Hepatocyte (in vitro differentiated cells): Measurements from ENCODE around the gene MTURN. TPM values are rescaled to one million over a fixed set of nuclear protein-coding genes. Genes with fewer than 3 reads are reported as not detected.

Source experiments
- DNase-seq: peaks from one replicate; pipeline ENCODE4 v3.0.0-alpha.2; 2016; ENCODE audit warnings: low spot score
- H2AFZ ChIP-seq: fragments of 200-600 bp; sonication (generic); 2 replicates; pipeline ENCODE4 v1.6.0; 2016; ENCODE audit warnings: antibody characterized with exemption, mild to moderate bottlenecking
- H3K27ac ChIP-seq: fragments of 200-600 bp; sonication (generic); 2 replicates; pipeline ENCODE4 v1.5.1; 2016; ENCODE audit warnings: mild to moderate bottlenecking
- H3K27me3 ChIP-seq: fragments of 200-600 bp; sonication (generic); 2 replicates; pipeline ENCODE4 v1.6.1; 2016
- H3K36me3 ChIP-seq: fragments of 200-600 bp; sonication (generic); replicated peaks from 2 replicates; pipeline ENCODE4 v1.5.1; 2016; ENCODE audit warnings: low read depth; ENCODE audit not compliant: insufficient read depth
- H3K4me1 ChIP-seq: fragments of 200-600 bp; sonication (generic); 2 replicates; pipeline ENCODE4 v1.5.1; 2016; ENCODE audit warnings: mild to moderate bottlenecking, moderate library complexity; ENCODE audit not compliant: insufficient read depth
- H3K4me2 ChIP-seq: fragments of 200-600 bp; sonication (generic); 2 replicates; pipeline ENCODE4 v1.6.0; 2016
- H3K4me3 ChIP-seq: fragments of 200-600 bp; sonication (generic); 2 replicates; pipeline ENCODE4 v1.5.1; 2016; ENCODE audit warnings: mild to moderate bottlenecking
- H3K79me2 ChIP-seq: fragments of 200-600 bp; sonication (generic); 2 replicates; pipeline ENCODE4 v1.6.0; 2017; ENCODE audit warnings: mild to moderate bottlenecking
- H3K9me2 ChIP-seq: fragments of 200-600 bp; sonication (generic); replicated peaks from 2 replicates; pipeline ENCODE4 v1.6.0; 2017; ENCODE audit warnings: mild to moderate bottlenecking; ENCODE audit not compliant: insufficient read depth
- H3K9me3 ChIP-seq: fragments of 200-600 bp; sonication (generic); 2 replicates; pipeline ENCODE4 v1.5.1; 2016; ENCODE audit warnings: low read depth, mild to moderate bottlenecking
- H4K20me1 ChIP-seq: fragments of 200-600 bp; sonication (generic); 2 replicates; pipeline ENCODE4 v1.6.0; 2016; ENCODE audit warnings: mild to moderate bottlenecking; ENCODE audit not compliant: insufficient read depth, poor library complexity, severe bottlenecking
- CTCF ChIP-seq: fragments of 200-600 bp; sonication (generic); IDR thresholded peaks from 2 replicates; pipeline ENCODE4 v1.5.1; 2016; ENCODE audit warnings: antibody characterized with exemption, mild to moderate bottlenecking; ENCODE audit not compliant: poor library complexity
- EZH2 ChIP-seq: fragments of 200-600 bp; sonication (generic); IDR thresholded peaks from 2 replicates; pipeline ENCODE4 v1.6.1; 2016; ENCODE audit warnings: antibody characterized with exemption, mild to moderate bottlenecking, borderline replicate concordance
- EZH2phosphoT487 ChIP-seq: fragments of 200-600 bp; sonication (generic); IDR thresholded peaks from one replicate; pipeline ENCODE4 v1.6.1; 2018; ENCODE audit warnings: antibody characterized with exemption, mild to moderate bottlenecking, low read depth, moderate library complexity; ENCODE audit not compliant: unreplicated experiment, severe bottlenecking
- WGBS: methylation state at CpG from one replicate; pipeline ENCODE4 v1.1.6; 2016; ENCODE audit warnings: low lambda C conversion rate; ENCODE audit errors: missing lambda C conversion rate; 5-methylcytosine and 5-hydroxymethylcytosine counted together
- polyA plus RNA-seq: library from polyadenylated mRNA; unstranded; fragments of >200 nt; fragmentation: Nextera tagmentation; extraction: Ambion mirVana; gene quantifications from 2 replicates; pipeline ENCODE4 v1.2.1, GENCODE V29; 2016
- total RNA-seq: library from RNA; depleted of rRNA; stranded (reverse); fragments of >200 nt; gene quantifications from 2 replicates; pipeline ENCODE4 v1.2.3, GENCODE V29; 2014

MTURN gene
- total and polyA plus RNA-seq, 2 experiments from 2014 or later, result 4.5 to 14.5 TPM

DNA sequence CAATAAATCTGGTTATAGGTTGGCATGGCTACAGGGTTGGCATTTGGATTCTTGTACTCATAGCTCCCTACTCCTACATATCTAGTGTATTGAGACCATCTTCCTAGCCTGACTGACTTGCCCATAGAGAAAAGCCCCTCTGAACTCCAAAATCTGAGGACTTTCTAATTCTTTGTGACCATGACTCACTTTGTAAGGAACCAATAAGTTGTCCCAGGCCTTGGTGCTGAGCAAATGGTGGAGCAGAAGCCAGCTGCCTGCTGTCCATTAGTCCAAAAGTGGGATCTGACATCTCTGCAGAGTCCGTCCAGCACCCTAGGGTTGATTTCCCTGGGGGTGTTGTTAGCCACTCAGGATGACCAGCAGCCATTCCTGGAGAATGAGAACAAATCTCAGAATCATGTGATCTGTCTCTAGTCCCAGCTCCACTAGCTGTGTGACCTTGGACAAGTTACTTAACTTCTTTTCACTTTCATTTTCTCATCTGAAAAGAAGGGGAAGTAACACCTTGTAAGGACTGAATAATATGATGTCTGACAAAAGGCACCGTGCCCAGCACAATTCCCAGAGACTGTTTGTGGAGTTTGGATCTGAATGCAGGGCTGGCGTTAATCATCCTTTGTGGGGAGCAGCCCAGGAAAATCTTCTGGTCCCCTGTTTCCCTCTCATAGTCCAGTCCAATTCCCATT lies 44.1 kb downstream of the MTURN start:
- H3K79me2 ChIP-seq, result no peaks in the 10 kb centered on the region
- H3K9me3 ChIP-seq, result no peaks in the 10 kb centered on the region
- H3K27me3 ChIP-seq, result no peaks in the 10 kb centered on the region
- no peak overlapping the region for H3K4me2 ChIP-seq
- DNase-seq, result no peak
- H3K4me1 ChIP-seq, result no peaks in the 10 kb centered on the region
- no peak overlapping the region for H3K27ac ChIP-seq
- H4K20me1 ChIP-seq, result no peaks in the 10 kb centered on the region
- WGBS, result 90% methylated on average over 3 of the region's 3 CpGs
- H3K36me3 ChIP-seq, result no peaks in the 10 kb centered on the region
- no peak overlapping the region for H2AFZ ChIP-seq
- no peaks in the 10 kb centered on the region for H3K9me2 ChIP-seq
- H3K4me3 ChIP-seq, result no peak overlapping the region
- no peak for TF ChIP-seq EZH2
- TF ChIP-seq CTCF, result no peak
- no peak for TF ChIP-seq EZH2phosphoT487

GRCh38 chr7:30180718-30181117 lies 45.9 kb downstream of the MTURN start:
- no peaks in the 10 kb centered on the region for H3K4me1 ChIP-seq
- no peak for DNase-seq
- no peaks in the 10 kb centered on the region for H3K36me3 ChIP-seq
- no peaks in the 10 kb centered on the region for H3K27me3 ChIP-seq
- H3K79me2 ChIP-seq, result no peaks in the 10 kb centered on the region
- WGBS, result 97% methylated on average over 2 of the region's 2 CpGs
- H4K20me1 ChIP-seq, result no peaks in the 10 kb centered on the region
- H3K27ac ChIP-seq, result no peak overlapping the region
- TF ChIP-seq EZH2phosphoT487 (no peak), CTCF (no peak), EZH2 (no peak)
- H3K9me2 ChIP-seq, result no peaks in the 10 kb centered on the region
- no peaks in the 10 kb centered on the region for H3K9me3 ChIP-seq
- H2AFZ ChIP-seq, result no peak overlapping the region
- H3K4me3 ChIP-seq, result no peak overlapping the region
- no peak overlapping the region for H3K4me2 ChIP-seq

- H3K4me2 ChIP-seq, result no peak overlapping the region
- no peaks in the 10 kb centered on the region for H3K79me2 ChIP-seq
- H3K4me3 ChIP-seq, result no peak overlapping the region
- H3K9me3 ChIP-seq, result no peaks in the 10 kb centered on the region
- H3K36me3 ChIP-seq, result no peaks in the 10 kb centered on the region
- no peak overlapping the region for H2AFZ ChIP-seq
- H3K27me3 ChIP-seq, result no peaks in the 10 kb centered on the region
- no peaks in the 10 kb centered on the region for H3K9me2 ChIP-seq
- 88% methylated on average over 6 of the region's 6 CpGs for WGBS
- TF ChIP-seq EZH2, result no peak
- TF ChIP-seq CTCF, result no peak
- TF ChIP-seq EZH2phosphoT487, result no peak
- no peaks in the 10 kb centered on the region for H3K4me1 ChIP-seq
- no peak for DNase-seq
- no peaks in the 10 kb centered on the region for H4K20me1 ChIP-seq
- no peak overlapping the region for H3K27ac ChIP-seq
Measured at GRCh38 chr7:30181211-30181610, 46.4 kb downstream of the MTURN start.
